NAMALWA (cell line): ENCODE results near the gene TRPM2.

Experiments
- DNase-seq: peaks from one replicate; pipeline ENCODE4 v3.0.0-alpha.2; 2015; ENCODE audit warnings: low spot score

The TRPM2 gene

DNA sequence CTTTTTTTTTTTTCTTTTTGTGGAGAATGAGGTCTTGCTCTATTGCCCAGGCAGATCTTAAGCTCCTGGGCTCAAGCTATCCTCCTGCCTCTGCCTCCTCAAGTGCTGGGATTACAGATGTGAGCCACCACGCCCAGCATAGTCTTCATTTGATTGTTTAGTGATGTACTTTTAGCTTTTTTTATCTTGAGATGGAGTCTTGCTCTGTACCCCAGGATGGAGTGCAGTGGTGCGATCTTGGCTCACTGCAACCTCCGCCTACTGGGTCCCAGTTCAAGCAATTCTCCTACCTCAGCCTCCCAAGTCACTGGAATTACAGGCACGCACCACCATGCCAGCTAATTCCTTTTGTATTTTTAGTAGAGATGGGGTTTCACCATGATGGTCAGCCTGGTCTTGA is 77.9 kb downstream of the TRPM2 start:
- no peak for DNase-seq

DNA sequence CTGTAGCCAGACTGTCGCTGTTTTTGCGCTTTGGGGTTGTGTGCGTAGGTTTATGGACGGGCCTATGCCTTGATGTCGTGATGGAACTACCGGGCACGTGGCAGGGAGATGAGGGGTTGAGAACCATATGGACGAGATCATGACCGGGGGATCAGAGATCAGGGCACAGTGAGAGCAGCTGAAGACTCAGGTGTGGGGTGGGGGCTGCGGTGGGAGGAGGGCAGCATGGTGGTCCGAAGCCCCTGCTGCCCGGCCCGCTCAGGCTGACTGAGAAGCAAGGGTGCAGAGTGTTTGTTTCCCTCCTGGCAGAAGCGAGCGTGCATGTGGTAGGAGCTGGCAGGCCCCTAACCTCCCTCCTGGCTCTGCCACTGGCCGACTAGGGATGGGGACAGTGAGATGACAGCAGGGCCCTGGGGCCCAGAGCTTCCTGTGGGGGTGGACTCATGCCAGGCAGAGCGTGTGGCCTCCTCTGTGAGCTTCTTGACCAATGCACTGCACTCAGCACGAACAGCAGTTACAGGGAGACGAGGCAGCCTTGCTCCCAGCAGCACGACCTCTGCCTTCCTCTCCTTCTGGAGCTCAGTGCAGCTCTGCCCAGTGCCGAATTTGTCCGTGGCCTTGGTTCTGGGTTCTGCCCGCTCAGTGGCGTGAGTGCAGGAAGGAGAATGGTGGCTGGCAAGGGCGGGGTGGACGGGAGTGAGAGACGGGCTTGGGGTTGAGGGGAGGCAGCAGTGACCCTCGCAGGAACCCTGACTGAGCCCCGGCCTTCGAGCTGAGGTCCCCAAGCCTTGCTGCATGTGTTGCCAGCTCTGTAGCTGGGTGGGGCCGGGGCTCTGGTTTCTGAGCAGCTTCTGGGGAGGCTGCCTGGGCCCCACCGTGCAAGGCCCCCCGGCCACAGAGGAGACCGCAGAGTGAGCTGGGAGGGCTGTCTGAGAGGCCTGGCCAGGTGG is 79.7 kb downstream of the TRPM2 start:
- no peak for DNase-seq

DNA sequence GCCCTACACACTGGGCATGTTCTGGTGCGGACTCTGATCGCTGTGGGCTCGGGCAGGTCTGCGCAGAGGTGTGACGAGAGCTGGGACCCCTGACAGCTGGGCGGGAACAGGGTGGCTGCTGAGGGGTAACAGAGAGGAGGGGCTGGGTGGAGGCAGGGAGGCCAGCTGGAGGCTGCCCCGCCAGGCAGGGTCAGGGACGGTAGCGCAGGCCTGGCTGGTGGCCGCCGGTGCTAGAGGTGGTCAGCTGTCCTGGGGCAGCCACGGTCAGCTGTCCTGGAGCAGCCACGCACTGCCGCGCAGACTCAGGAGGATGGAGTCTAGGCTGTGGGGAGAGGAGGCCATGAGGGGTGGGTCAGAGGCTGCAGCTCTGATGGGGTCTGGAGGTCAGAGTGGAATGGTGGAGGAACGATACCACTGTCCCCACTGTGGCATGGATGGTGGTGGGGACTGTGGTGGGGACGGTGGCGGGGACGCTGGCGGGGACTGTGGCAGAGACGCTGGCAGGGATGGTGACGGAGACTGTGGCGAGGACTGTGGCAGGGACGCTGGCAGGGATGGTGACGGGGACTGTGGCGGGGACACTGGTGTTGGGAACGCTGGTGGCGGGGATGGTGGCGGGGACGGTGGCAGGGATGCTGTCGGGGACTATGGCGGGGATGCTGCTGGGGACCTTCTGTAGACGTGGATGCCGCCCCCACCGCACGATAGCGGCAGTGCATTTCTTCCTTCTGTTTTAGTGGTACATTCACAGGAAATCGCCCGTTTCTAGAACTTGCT is 80.6 kb downstream of the TRPM2 start:
- DNase-seq = no peak

DNA sequence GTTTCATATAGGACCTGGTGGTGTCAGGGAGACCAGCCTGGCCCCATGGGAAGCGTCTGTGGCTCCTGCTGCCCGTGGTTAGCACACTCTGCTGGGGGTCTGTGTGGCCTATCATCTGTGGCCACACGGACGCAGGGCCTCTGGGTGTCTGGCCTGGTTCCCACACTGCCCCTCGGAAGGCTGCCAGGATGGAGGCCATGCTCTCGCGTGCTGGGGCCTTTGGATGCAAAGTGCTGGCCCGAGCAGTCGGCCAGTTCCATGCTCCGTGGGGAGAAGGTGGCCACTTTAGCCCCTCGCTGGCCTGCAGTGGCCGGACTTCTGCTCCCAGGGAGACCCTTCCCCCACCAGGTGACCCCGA is 81.1 kb downstream of the TRPM2 start:
- DNase-seq = no peak

GRCh38 chr21:44434936-44435635 is 81.7 kb downstream of the TRPM2 start:
- no peak for DNase-seq

DNA sequence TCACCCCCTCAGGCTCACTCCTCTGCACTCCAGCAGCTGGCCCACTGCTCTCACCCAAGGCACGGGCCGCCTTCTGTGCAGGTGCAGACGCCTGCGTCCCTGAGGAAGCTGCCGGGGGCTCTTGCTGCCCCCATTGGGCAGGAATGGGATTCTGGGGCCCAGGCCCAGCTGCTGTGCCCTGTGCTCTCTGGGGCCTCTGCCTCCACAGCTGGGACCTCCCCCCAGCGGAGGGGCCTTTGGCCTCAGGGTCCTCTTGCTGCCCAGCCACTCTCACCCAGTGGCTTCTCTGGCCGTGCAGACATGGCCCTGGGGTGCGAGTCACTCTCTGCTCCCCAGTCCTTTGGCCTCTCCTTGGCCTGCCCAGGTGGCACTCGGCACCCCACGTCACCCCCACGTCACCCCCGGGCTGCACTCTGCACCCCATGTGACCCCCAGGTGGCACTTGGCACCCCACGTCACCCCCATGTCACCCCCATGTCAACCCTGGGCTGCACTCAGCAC is 82.7 kb downstream of the TRPM2 start:
- DNase-seq = no peak

- DNase-seq = no peak
These were observed 83.5 kb downstream of the TRPM2 start for GRCh38 chr21:44436958-44437357.

DNA sequence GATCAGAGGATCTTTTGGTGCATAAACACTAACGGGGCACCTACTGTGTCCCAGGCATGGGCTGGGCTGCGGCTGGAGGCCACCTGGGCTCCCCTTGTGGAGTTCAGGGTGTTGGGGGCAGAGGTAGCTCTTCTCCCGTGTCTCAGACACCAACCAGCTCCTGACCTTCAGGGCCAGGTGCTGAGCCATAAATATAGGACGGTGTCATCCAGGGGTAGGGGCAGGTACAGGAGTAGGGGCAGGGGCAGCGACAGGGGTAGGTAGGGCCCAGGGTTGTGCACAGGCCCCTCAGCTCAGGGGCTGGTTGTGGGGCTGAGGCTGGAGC is 83.9 kb downstream of the TRPM2 start:
- DNase-seq = no peak

- no peak for DNase-seq
These were observed 84.4 kb downstream of the TRPM2 start for GRCh38 chr21:44437696-44438431.

DNA sequence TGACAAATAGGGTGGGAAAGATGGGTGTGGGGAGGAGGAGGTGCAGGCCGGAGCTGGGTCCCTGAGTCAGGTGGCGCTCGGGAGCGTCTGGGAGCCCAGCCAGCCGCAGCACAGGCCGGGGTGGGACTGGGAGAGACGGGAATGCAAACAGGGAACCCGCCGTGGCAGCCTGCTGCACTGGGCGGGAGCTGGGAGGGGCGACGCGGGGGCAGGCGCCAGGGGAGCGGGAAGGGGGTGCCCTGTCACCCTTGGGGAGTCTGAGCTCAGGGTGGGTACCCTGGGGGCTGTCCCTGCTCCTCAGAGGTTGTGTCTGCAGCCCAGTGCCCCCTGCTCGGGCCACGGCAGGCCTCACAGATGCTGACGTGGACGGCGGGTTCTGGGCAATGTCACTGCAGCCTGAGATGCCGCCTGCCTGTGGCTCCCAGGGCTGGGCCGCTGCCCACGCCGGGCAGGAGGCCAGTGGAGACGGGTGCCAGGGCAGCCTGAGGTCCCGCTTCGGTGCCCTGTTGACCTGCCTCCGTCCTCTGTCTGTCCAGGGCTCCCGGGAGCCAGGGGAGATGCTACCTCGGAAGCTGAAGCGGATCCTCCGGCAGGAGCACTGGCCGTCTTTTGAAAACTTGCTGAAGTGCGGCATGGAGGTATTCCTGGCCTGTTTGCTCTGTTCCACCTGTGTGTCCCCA is 85.2 kb downstream of the TRPM2 start:
- DNase-seq = no peak

- DNase-seq = no peak
These were observed 85.8 kb downstream of the TRPM2 start for GRCh38 chr21:44439211-44439600.

DNA sequence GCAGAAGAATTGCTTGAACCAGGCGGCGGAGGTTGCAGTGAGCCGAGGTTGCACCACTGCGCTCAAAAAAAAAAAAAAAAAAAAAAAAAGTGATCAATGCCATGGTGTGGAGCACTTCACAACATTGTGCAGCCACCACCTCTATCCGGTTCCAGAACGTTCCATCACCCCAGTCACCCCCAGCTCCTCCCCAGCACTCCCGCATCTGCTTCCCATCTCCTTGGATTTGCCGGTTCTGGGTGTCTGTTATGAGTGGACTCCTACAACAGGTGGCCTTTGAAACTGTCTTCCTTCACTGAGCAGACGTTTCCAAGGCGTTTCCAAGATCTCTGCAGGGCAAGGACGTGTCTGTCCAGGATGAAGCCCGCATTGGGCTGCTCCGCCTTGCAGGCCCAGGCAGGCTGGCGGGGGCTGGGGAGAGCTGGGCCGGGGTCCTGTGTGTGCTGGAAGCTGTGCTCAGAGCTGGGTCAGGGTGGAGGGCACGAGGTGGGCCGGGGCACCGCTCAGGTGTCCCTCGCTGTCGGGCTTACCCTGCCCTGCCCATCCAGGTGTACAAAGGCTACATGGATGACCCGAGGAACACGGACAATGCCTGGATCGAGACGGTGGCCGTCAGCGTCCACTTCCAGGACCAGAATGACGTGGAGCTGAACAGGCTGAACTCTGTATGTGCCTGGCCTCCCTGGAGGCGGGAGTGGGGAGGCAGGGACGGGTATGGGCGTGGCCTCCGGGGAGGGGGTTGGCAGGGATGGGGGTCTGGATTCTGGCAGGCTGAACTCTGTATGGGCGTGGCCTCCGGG is 87.0 kb downstream of the TRPM2 start:
- no peak for DNase-seq

DNA sequence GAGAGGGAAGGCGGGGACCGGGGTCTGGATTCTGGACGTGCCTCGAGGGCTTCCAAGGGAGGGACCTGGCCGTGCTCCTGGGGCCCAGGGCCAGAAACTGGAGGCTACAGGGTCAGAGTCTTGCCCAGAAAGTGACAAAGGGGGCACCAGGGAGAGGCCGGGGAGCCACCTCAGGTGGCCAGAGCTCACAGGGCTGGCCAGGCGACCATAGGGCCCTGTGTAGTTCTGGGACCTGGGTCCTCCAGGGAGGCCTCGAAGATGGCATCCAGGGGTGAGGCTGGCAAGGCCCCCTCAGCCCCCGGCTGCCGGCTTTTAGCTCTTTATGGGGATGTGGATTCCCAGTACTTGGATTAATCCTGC is 87.6 kb downstream of the TRPM2 start:
- no peak for DNase-seq

DNA sequence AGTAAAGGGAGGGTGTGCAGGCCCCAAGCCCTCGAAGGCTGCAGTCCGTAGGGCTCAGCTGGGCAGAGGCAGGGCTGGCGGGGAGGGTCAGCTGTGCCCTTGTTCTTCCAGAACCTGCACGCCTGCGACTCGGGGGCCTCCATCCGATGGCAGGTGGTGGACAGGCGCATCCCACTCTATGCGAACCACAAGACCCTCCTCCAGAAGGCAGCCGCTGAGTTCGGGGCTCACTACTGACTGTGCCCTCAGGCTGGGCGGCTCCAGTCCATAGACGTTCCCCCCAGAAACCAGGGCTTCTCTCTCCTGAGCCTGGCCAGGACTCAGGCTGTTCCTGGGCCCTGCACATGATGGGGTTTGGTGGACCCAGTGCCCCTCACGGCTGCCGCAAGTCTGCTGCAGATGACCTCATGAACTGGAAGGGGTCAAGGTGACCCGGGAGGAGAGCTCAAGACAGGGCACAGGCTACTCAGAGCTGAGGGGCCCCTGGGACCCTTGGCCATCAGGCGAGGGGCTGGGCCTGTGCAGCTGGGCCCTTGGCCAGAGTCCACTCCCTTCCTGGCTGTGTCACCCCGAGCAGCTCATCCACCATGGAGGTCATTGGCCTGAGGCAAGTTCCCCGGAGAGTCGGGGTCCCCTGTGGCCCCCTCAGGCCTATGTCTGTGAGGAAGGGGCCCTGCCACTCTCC is 88.3 kb downstream of the TRPM2 start:
- DNase-seq = no peak

DNA sequence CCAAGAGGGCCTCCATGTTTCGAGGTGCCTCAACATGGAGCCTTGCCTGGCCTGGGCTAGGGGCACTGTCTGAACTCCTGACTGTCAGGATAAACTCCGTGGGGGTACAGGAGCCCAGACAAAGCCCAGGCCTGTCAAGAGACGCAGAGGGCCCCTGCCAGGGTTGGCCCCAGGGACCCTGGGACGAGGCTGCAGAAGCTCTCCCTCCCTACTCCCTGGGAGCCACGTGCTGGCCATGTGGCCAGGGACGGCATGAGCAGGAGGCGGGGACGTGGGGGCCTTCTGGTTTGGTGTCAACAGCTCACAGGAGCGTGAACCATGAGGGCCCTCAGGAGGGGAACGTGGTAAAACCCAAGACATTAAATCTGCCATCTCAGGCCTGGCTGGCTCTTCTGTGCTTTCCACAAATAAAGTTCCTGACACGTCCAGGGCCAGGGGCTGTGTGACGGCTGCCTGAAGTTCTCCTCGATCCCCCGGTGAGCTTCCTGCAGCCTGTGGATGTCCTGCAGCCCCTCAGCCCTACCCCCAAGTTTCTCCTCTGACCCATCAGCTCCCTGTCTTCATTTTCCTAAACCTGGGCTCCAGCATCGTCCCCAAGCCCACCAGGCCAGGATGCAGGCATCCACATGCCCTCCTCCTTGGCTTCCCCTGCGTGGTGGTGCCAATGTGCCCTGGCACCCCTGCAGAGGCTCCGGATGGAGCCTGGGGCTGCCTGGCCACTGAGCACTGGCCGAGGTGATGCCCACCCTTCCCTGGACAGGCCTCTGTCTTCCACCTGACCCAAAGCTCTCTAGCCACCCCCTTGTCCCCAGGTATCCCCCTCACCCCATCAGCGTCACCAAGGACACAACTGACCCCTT is 89.1 kb downstream of the TRPM2 start:
- no peak for DNase-seq

DNA sequence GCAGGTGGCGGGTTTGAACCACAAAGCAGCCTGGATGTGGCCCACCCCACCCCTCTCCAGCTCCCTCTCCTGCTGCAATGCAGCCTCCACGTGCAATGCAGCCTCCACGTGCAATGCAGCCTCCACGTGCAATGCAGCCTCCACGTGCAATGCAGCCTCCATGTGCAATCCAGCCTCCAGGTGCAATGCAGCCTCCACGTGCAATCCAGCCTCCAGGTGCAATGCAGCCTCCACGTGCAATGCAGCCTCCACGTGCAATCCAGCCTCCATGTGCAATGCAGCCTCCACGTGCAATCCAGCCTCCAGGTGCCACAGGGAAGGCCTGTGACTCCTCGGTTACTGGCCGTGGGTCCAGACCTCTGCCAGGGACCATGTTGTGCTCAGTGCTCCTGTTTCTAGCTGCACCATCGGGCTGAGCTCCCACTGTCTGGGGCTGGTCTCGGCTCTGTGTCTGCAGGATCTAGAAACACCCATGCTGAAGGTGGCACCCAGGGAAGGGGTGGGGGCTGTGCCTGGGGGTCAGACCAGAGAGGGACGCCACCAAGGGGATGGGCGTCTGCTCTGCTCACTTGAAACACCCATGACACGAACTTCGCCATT is 90.0 kb downstream of the TRPM2 start:
- DNase-seq = no peak

- DNase-seq = no peak
These were observed 90.5 kb downstream of the TRPM2 start for GRCh38 chr21:44443891-44444285.

GRCh38 chr21:44444286-44444931 is 91.0 kb downstream of the TRPM2 start:
- DNase-seq = peak; percentile 35
